IMR-90 (cell line): ENCODE measurements around the gene PIPOX.

Experiments
- BHLHE40 ChIP-seq: fragments of 150-350 bp; IDR thresholded peaks from 2 replicates; pipeline ENCODE4 v1.6.1; 2016; ENCODE audit warnings: mild to moderate bottlenecking, low read depth, low read length
- CTCF ChIP-seq: conservative IDR thresholded peaks from 2 replicates; pipeline ENCODE4 v1.5.1; 2012; ENCODE audit warnings: mild to moderate bottlenecking, low read depth, low read length, improper control_type of control experiment
- SMC3 ChIP-seq: fragments of 150-350 bp; IDR thresholded peaks from 2 replicates; pipeline ENCODE4 v1.6.1; 2016; ENCODE audit warnings: low read depth, mild to moderate bottlenecking, antibody characterized with exemption, low read length, moderate library complexity
- USF2 ChIP-seq: fragments of 150-350 bp; IDR thresholded peaks from 2 replicates; pipeline ENCODE4 v1.6.1; 2017; ENCODE audit warnings: mild to moderate bottlenecking, antibody characterized with exemption, low read length, low read depth

DNA sequence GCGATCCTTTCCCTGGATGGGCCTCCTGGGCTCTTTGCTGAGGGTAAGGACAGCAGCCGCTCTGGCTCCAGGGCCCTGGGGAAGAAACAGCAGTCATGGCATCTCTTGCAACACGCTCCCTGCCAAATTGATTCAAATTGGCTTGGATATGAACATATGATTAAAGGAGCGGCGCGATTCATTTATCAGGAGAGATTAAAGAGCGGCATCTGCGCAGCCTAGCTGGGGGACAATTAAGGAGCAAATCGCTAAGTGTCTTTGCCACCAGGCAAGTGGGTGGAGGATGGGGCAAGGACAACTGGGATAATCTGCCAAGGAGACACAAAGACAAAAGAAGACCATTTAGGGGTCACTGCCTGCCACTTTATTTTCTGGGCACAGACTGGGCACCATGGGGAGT is 27.8 kb downstream of the PIPOX start:
- TF ChIP-seq USF2: no peak
- TF ChIP-seq CTCF: no peak
- TF ChIP-seq BHLHE40: no peak
- TF ChIP-seq SMC3: no peak
